SK-N-SH treated with all-trans-retinoic acid at 6 μM for 48 hours (cell line): ENCODE data around the gene CD200R1L.

Experiments used
- ARNTL ChIP-seq: fragments of 450-650 bp; formaldehyde crosslinking; IDR thresholded peaks from 2 replicates; pipeline ENCODE4 v1.5.0; 2020; ENCODE audit warnings: low read depth, mild to moderate bottlenecking, moderate library complexity, borderline replicate concordance
- CSDC2 ChIP-seq: fragments of 250-450 bp; sonication (Bioruptor Pico); IDR thresholded peaks from 2 replicates; pipeline ENCODE4 v1.5.0; 2020; ENCODE audit warnings: mild to moderate bottlenecking, moderate library complexity
- OSR1 ChIP-seq: fragments of 250-450 bp; sonication (Bioruptor Pico); IDR thresholded peaks from 2 replicates; pipeline ENCODE4 v1.8.0; 2022; ENCODE audit warnings: moderate library complexity, mild to moderate bottlenecking, inconsistent platforms
- PATZ1 ChIP-seq: fragments of 250-450 bp; sonication (Bioruptor Pico); IDR thresholded peaks from 2 replicates; pipeline ENCODE4 v1.8.0; 2020; ENCODE audit warnings: mild to moderate bottlenecking, moderate library complexity, borderline replicate concordance
- RARB ChIP-seq: fragments of 250-450 bp; sonication (Bioruptor Pico); IDR thresholded peaks from 2 replicates; pipeline ENCODE4 v1.8.0; 2021; ENCODE audit warnings: mild to moderate bottlenecking, moderate library complexity
- ZC3H10 ChIP-seq: fragments of 250-450 bp; sonication (Bioruptor Pico); IDR thresholded peaks from 2 replicates; pipeline ENCODE4 v1.5.1; 2021; ENCODE audit warnings: mild to moderate bottlenecking, moderate library complexity

DNA sequence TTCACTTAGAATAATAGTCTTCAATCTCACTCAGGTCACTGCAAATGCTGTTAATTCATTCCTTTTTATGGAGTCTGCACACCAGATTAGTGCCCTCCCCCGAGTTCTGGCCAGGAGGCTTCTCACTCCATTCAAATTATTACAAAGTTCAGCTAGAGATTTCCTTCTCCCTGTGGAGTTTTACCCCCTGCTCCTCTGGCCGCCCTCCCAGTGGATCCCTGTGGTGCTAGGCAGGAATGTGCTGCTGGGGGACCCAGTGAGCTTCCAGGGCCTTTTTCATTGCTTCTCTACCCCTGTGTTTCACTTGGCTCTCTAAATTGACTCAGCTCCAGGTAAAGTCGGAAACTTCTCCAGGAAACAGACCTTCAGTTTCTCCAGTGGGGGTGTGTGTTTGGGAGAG, 42.7 kb upstream of the CD200R1L start:
- TF ChIP-seq RARB (CRISPR knock-in tag) (no peak), PATZ1 (CRISPR knock-in tag) (no peak), CSDC2 (CRISPR knock-in tag) (no peak), ARNTL (CRISPR knock-in tag) (no peak), OSR1 (CRISPR knock-in tag) (no peak), ZC3H10 (no peak)
